ENCODE measurements around the gene TTI1. TPM values are rescaled to one million over a fixed set of nuclear protein-coding genes. Genes with fewer than 3 reads are reported as not detected.
"Not testable (repeated sequence)": the region's sequence is repeated elsewhere in the genome, so short reads cannot be mapped to it uniquely, and the experiment has no call there.

TTI1 gene
- polyA plus RNA-seq, 4 donors: 20.9 to 32.6 (median 28.7) TPM

DNA sequence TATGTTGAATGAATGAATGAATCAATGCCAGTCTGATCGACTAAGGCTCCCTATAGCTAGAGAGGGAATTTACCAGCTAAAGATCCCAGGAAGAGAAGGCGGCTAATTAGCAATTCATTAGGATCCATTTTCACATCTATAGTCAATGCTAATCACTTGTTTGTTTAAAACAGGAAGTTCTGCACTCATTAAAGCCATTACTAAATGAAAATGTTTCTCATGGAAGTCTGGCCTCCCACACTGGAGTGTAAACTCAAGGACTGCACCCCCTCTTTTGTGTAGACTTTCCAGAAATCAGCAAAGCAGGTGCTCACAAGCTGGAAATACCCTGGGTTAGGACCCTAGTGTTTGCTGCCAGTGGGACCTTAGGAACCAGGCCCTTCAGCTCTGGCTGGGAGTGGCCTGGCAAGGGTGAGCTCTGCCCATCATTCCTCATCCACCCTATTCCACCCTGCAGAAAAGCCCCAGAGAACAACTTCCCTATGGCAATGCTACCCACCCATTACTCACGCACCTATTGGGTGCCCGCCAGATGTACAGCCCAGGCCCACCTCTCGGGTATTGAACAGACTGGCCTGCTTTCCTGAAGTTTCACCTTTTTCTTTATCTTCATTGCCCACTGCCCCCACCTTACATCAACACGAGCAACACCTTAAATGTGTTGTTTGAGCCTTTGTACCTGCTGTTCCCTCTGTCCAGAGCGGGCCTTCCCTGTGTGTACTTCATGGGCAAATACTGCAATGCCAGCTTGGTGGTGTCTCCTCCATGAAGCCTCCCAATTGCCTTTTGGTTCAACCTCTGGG is 60.8 kb downstream of the TTI1 start:
- DNase-seq (ENCODE audit: low read depth in 4 of 4, low spot score in 2 of 4): no peak

DNA sequence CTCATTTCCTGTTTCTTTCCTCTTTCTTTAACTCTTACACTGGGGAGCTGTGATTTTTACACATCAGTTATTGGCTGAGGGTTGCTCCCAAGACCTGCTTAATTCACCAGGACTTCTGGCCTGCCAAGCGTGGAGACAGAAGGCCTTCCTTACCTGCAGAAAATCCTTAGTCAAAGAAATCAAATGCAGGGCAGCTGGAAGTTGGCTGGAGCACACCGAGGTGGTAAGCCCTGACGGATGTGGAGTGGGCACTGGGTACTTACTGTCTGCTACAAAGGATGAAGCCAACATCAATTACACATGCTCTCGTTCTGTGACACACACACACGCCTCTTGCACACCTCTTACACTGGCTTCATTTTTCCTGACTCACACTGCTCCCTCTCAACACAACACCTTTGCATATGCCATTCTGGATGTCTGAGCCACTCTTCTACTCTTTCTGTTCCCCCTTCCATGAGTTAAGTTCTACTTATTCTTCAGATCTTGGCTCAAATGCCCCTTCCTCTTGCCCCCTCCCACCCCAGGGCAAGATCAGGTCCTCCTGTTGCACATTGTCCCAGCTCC is 61.6 kb downstream of the TTI1 start:
- no peak for DNase-seq (ENCODE audit: low read depth in 4 of 4, low spot score in 2 of 4)

DNA sequence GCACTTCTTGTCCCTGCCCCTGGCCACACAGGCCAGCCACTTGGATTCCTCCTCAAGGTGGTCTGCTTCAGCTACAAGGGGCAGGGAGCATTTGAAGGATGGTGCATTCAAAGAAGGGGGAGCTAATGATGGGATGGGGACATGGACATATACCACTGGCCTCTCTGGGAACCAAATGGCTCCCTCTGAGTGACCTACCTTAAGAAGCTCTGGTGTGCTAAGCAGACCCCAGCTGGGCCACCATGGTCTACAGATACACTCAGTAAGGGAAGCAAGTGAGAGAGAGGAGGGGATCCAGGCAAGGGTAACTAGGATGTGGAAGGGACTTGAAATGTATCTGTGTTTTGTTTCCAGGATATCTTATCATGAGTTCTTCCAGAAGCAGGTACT is 62.4 kb downstream of the TTI1 start:
- no peak for DNase-seq (ENCODE audit: low read depth in 4 of 4, low spot score in 2 of 4)

- no peak for DNase-seq (ENCODE audit: low read depth in 4 of 4, low spot score in 2 of 4)
Measured at GRCh38 chr20:37969949-37970855, 63.1 kb downstream of the TTI1 start.

GRCh38 chr20:37968841-37969401 is 64.3 kb downstream of the TTI1 start:
- DNase-seq (ENCODE audit: low read depth in 4 of 4, low spot score in 2 of 4): no peak

GRCh38 chr20:37963483-37963882 is 69.8 kb downstream of the TTI1 start:
- DNase-seq (ENCODE audit: low read depth in 4 of 4, low spot score in 2 of 4): not testable (repeated sequence)

DNA sequence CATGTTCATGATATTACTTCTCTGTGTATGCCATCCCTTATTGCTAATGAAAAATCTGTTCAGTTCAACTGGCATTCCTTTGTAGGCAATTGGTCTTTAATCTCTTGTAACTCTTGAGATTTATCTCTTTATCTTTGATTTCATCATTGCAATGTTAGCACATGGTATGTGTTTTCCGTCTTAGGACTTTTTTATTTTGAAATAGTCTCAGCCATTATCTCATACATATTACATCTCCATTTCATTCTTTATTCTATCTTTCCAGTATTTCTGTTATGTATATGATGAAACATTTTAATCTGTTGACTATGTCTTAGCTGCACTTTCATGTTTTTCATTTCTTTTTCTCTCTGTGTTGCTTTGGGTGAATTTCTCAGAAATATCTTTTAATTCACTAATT is 72.2 kb downstream of the TTI1 start:
- no peak for DNase-seq (ENCODE audit: low read depth in 4 of 4, low spot score in 2 of 4)

DNA sequence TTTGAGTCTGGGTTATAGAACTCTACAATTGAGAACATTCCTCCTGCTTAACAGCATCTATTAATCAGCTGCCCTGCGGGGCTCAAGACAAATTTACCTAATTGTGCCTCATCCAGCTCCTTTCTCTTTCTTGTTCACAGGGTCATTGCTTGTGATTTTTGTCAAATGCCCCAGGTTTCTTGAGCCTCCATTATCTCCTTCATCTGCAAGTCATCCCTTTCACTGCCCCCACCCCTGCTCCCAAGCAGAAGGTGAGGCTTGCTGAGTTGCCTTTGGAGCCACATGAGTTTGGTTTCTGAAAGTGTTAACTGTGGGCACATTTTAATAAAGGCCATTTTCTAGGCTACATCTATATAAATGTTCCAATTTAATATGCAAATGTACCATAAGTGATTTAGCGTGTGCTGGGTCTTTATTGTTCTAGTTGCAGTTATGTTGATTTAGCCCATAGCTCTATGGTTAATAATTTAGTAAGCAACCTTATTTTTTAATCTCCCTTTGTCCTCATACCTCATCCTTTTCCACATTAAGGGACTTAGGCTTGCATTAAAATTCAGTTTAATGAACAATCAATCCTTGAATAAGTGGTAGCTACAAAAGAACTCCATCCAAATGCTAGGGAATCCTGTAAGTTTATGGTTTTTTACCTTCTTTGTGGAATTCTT is 74.3 kb downstream of the TTI1 start:
- no peak for DNase-seq (ENCODE audit: low read depth in 4 of 4, low spot score in 2 of 4)

DNA sequence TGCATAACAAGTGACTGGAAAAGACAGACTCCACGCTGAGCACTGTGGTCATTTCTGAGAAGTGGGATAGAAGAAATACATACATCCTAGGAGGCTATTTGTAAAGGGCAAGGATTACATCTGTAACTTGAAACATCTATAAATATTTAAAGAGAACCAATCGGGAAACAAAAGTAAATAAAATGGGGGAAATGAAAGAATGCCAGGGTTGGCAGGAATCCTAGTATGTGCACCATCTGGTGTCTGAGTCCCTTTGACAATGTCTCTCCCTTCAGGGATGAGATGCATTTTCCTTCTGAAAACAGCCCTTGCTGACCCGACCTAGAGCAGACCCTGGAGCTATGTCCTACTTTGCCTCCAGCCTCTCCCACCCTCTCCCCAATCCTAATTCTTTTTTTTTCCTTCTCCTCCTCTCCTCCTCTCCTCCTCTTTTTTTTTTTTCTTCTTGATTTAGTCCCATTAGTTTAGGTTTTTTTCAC is 77.1 kb downstream of the TTI1 start:
- DNase-seq (ENCODE audit: low read depth in 4 of 4, low spot score in 2 of 4): no peak

DNA sequence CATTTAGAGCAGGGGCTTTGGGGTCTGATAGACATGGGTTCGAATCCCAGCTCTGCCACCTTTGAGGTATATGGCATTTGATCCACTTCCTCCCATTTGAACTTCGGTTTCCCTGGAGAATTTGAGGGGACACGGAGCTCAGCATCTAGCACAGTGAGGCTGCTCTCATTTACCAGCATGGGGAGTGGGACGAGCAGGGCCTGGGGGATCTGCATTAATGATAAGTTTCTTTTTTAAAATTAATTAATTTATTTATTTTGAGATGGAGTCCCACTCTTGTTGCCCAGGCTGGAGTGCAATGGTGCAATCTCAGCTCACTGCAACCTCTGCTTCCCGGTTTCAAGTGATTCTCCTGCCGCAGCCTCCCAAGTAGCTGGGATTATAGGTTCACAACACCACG is 77.7 kb downstream of the TTI1 start:
- DNase-seq (ENCODE audit: low read depth in 4 of 4, low spot score in 2 of 4): no peak

GRCh38 chr20:37954626-37955025 is 78.6 kb downstream of the TTI1 start:
- DNase-seq (ENCODE audit: low read depth in 4 of 4, low spot score in 2 of 4): no peak

DNA sequence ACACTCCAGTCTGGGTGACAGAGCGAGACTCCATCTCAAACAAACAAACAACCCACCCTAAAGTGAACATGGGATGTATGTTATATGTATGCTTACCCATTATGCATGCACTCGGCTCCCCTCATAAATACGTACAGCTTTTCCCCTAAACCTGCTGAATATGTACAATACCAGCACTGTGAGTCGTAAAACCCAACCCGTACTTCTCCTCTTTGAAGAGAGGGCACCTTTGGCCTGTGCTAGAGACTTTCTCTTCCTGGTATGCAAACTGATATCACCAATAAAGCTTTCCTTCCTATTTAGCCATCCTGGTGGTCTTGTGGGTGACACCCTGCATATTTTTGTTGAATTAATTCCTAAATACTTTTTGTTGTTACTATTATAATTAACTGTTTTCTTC is 79.1 kb downstream of the TTI1 start:
- DNase-seq (ENCODE audit: low read depth in 4 of 4, low spot score in 2 of 4): no peak

- no peak for DNase-seq (ENCODE audit: low read depth in 4 of 4, low spot score in 2 of 4)
Measured at GRCh38 chr20:37948956-37949355, 84.3 kb downstream of the TTI1 start.

- no peak for DNase-seq (ENCODE audit: low read depth in 4 of 4, low spot score in 2 of 4)
Measured at GRCh38 chr20:37947943-37948342, 85.3 kb downstream of the TTI1 start.

DNA sequence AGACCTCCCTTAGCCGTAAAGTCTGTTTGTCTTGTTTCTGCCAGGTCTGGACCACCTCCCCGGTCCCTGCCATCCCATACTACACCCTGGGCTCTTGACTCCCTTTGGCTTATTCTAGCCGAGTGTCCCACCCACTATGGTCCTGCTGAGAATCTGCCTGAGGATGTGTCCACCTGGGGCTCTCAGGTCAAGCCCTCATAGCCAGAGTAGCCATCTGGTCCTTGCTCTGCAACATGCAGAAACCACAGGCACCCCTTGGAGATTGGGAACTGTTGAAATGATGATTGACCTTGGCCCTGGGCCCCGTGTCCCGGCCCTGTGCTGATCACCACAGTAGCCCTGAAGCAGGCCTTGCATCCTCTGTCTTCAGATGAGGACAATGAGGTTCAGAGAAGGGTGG is 86.3 kb downstream of the TTI1 start:
- no peak for DNase-seq (ENCODE audit: low read depth in 4 of 4, low spot score in 2 of 4)

DNA sequence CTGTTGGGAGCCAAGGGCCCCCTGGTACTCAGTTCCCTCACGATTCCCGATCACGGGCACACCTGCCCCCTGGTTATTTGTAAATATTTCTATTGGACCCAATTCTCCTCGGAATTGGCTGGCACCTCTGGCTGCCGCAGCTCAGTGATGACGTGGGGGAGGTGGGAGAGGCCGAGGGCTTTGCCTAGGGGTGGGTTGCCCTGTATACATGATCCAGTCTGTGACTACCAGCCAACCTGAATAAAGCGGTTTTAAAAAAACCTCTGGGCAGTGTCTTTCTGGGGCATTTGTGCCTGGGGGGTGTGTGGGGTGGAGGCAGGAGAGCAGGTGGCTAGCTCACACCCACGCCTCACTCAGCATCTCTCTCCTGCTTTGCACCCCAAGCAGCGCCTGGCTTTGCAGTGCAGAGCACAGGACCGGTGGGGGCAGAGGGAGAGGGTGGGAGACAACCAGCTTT is 88.1 kb downstream of the TTI1 start:
- no peak for DNase-seq (ENCODE audit: low read depth in 4 of 4, low spot score in 2 of 4)

DNA sequence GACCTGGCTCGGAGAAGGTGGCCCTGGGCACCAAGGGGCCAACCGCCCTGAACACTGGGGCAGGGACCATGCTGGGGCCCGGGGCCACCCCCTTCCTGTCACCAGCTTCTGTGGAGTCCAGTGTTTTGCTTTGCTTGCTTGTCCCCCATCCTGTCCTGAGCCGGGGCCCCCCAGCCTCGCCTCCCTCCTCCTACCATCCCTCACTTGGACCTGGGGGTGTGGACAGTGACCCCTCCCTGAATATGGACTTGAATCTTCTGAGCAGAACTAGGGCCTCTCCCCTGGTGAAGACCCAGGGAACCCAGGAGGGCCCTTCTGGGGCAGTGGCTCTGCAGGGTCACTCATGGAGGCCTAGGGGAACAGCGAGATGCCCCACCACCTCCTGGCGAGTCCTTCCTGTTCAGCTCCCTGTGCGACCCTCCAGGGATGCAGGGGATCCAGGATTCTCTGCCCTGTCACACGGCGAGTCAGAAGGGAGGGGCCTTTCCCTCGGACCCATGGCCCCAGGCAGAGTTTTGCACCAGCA is 88.7 kb downstream of the TTI1 start:
- DNase-seq (ENCODE audit: low read depth in 4 of 4, low spot score in 2 of 4): no peak

GRCh38 chr20:37943501-37944455 is 89.5 kb downstream of the TTI1 start:
- no peak for DNase-seq (ENCODE audit: low read depth in 4 of 4, low spot score in 2 of 4)

GRCh38 chr20:37943033-37943432 is 90.2 kb downstream of the TTI1 start:
- no peak for DNase-seq (ENCODE audit: low read depth in 4 of 4, low spot score in 2 of 4)
